HepG2 (cell line): Measurements from ENCODE around the gene SNX3. TPM values are rescaled to one million over a fixed set of nuclear protein-coding genes. Genes with fewer than 3 reads are reported as not detected.

Experiments used
- ATF7 ChIP-seq, 2 experiments: fragments of 450-650 bp in 1 of 2; sonication (generic) in 1 of 2; formaldehyde crosslinking in 1 of 2; IDR thresholded peaks; 2 replicates each; pipeline versions ENCODE4 v1.4.0 to v1.6.1; 2016 to 2020; ENCODE audit warnings: antibody characterized with exemption in 1 of 2, mild to moderate bottlenecking in 1 of 2, missing genetic modification reagents in 1 of 2
- BRF2 ChIP-seq: sonication (generic); formaldehyde crosslinking; IDR thresholded peaks from 2 replicates; pipeline ENCODE4 v1.8.1; 2022; ENCODE audit warnings: mild to moderate bottlenecking, missing genetic modification reagents
- FOXA1 ChIP-seq, 2 experiments: fragments of 450-650 bp in 1 of 2; sonication (generic) in 1 of 2; formaldehyde crosslinking in 1 of 2; IDR thresholded peaks; 2 replicates each; pipeline versions ENCODE4 v1.4.0 to v1.6.1; 2016 to 2020; ENCODE audit warnings: missing genetic modification reagents in 1 of 2
- HDAC2 ChIP-seq: sonication (generic); formaldehyde crosslinking; IDR thresholded peaks from 2 replicates; pipeline ENCODE4 v1.4.0; 2020; ENCODE audit warnings: missing genetic modification reagents
- MXD1 ChIP-seq: sonication (generic); formaldehyde crosslinking; IDR thresholded peaks from 2 replicates; pipeline ENCODE4 v1.4.0; 2020; ENCODE audit warnings: mild to moderate bottlenecking, missing genetic modification reagents
- PITX1 ChIP-seq: sonication (generic); formaldehyde crosslinking; IDR thresholded peaks from 2 replicates; pipeline ENCODE4 v1.5.1; 2020; ENCODE audit warnings: mild to moderate bottlenecking, missing genetic modification reagents
- TOPORS ChIP-seq: sonication (generic); formaldehyde crosslinking; IDR thresholded peaks from 2 replicates; pipeline ENCODE4 v1.8.0; 2023; ENCODE audit warnings: mild to moderate bottlenecking, missing genetic modification reagents
- XBP1 ChIP-seq: sonication (generic); formaldehyde crosslinking; IDR thresholded peaks from 2 replicates; pipeline ENCODE4 v1.5.0; 2020; ENCODE audit warnings: missing genetic modification reagents
- ZBTB43 ChIP-seq: sonication (generic); formaldehyde crosslinking; conservative IDR thresholded peaks from 2 replicates; pipeline ENCODE4 v1.4.0; 2020; ENCODE audit warnings: missing genetic modification reagents
- ZGPAT ChIP-seq: IDR thresholded peaks from 2 replicates; pipeline ENCODE4 v1.6.1; 2016; ENCODE audit warnings: mild to moderate bottlenecking
- ZNF17 ChIP-seq: sonication (generic); formaldehyde crosslinking; IDR thresholded peaks from 2 replicates; pipeline ENCODE4 v1.5.0; 2020; ENCODE audit warnings: mild to moderate bottlenecking, missing genetic modification reagents
- ZNF251 ChIP-seq: sonication (generic); formaldehyde crosslinking; IDR thresholded peaks from 2 replicates; pipeline ENCODE4 v1.9.0; 2021; ENCODE audit warnings: mild to moderate bottlenecking, missing genetic modification reagents
- ZNF256 ChIP-seq: sonication (generic); formaldehyde crosslinking; conservative IDR thresholded peaks from 2 replicates; pipeline ENCODE4 v1.4.0; 2020; ENCODE audit warnings: missing genetic modification reagents
- ZNF264 ChIP-seq: sonication (generic); formaldehyde crosslinking; IDR thresholded peaks from 2 replicates; pipeline ENCODE4 v1.4.0; 2020; ENCODE audit warnings: missing genetic modification reagents
- ZNF510 ChIP-seq: sonication (generic); formaldehyde crosslinking; IDR thresholded peaks from 2 replicates; pipeline ENCODE4 v1.4.0; 2020; ENCODE audit warnings: low read depth, mild to moderate bottlenecking, missing genetic modification reagents
- ZNF530 ChIP-seq: sonication (generic); formaldehyde crosslinking; IDR thresholded peaks from 2 replicates; pipeline ENCODE4 v1.5.0; 2020; ENCODE audit warnings: low read depth, mild to moderate bottlenecking, missing genetic modification reagents
- ZNF577 ChIP-seq: sonication (generic); formaldehyde crosslinking; IDR thresholded peaks from 2 replicates; pipeline ENCODE4 v1.4.0; 2020; ENCODE audit warnings: mild to moderate bottlenecking, low read depth, missing genetic modification reagents, borderline replicate concordance
- ZNF644 ChIP-seq: IDR thresholded peaks from 2 replicates; pipeline ENCODE4 v1.6.1; 2016; ENCODE audit warnings: low read depth
- ZNF790 ChIP-seq: sonication (generic); formaldehyde crosslinking; IDR thresholded peaks from 2 replicates; pipeline ENCODE4 v1.8.0; 2022; ENCODE audit warnings: missing genetic modification reagents, mild to moderate bottlenecking, borderline replicate concordance
- ZNF83 ChIP-seq: sonication (generic); formaldehyde crosslinking; IDR thresholded peaks from 2 replicates; pipeline ENCODE4 v1.4.0; 2020; ENCODE audit warnings: missing genetic modification reagents, mild to moderate bottlenecking, borderline replicate concordance
- ZXDC ChIP-seq: sonication (generic); formaldehyde crosslinking; IDR thresholded peaks from 2 replicates; pipeline ENCODE4 v1.5.0; 2020; ENCODE audit warnings: mild to moderate bottlenecking, missing genetic modification reagents
- polyA plus RNA-seq, 8 experiments: library from polyadenylated mRNA; depleted of rRNA in 3 of 8; stranded (reverse) in 7 of 8; unstranded in 1 of 8; fragments of >200 nt; fragmentation: Illumina TruSeq in 4 of 8; extraction: Trizol in 4 of 8; gene quantifications; 2 replicates each; pipeline versions ENCODE4 v1.2.1 to v1.2.3, GENCODE V29; 2011 to 2016; ENCODE audit warnings: low read depth in 4 of 8, missing spikeins in 1 of 8, mixed read lengths in 1 of 8; ENCODE audit not compliant: insufficient read depth in 1 of 8
- total RNA-seq, 5 experiments: library from RNA; depleted of rRNA; stranded (reverse); fragments of >200 nt; fragmentation: Illumina TruSeq; extraction: Trizol; gene quantifications; 2 replicates each; pipeline ENCODE4 v1.2.3, GENCODE V29; 2016; ENCODE audit warnings: low read depth in 1 of 5

The SNX3 gene
- total and polyA plus RNA-seq, 2 of the 13 experiments (the other 11 are each of a cell fraction or from before 2014, with no cell fraction given): 84.9 to 226 TPM

- TF ChIP-seq ZNF530 (no peak), MXD1 (CRISPR knock-in tag) (no peak), ZNF510 (CRISPR knock-in tag) (peak; percentile 30; the same call in 1 of the 2 replicates), ZBTB43 (CRISPR knock-in tag) (0 out of 2 replicates have a peak, but pooled peaks have one; percentile 23), XBP1 (CRISPR knock-in tag) (no peak), TOPORS (CRISPR knock-in tag) (peak; percentile 80), ZNF790 (CRISPR knock-in tag) (peak; percentile 73), ZNF83 (CRISPR knock-in tag) (no peak), ZNF251 (no peak), ZNF577 (CRISPR knock-in tag) (no peak), HDAC2 (CRISPR knock-in tag) (no peak), ZNF256 (no peak), ZNF17 (CRISPR knock-in tag) (no peak), ATF7 (IDR thresholded peaks at IDR 0.05) (no peak), ATF7 (CRISPR knock-in tag; IDR thresholded peaks at IDR 0.05) (no peak), BRF2 (CRISPR knock-in tag) (no peak; the same call in 1 of the 2 replicates), ZNF264 (peak; percentile 10; the same call in 1 of the 2 replicates), ZXDC (CRISPR knock-in tag) (no peak), PITX1 (CRISPR knock-in tag) (0 out of 2 replicates have a peak, but pooled peaks have one; percentile 56), ZNF644 (CRISPR knock-in tag) (no peak), FOXA1 (IDR thresholded peaks at IDR 0.05) (no peak), FOXA1 (CRISPR knock-in tag; IDR thresholded peaks at IDR 0.05) (no peak), ZGPAT (CRISPR knock-in tag) (peak; percentile 80)
Observed at GRCh38 chr6:108260809-108261569, at the start of gene SNX3 (continued).
